CD14-positive monocyte (primary cell): ENCODE measurements around the gene YES1. TPM values are rescaled to one million over a fixed set of nuclear protein-coding genes. Genes with fewer than 3 reads are reported as not detected.

Experiments used
- DNase-seq, 3 donors: peaks; one replicate each; pipeline ENCODE4 v3.0.0-alpha.2; 2011 to 2022
- H2AFZ ChIP-seq: 2 replicates; pipeline ENCODE4 v1.6.0; 2012; ENCODE audit warnings: mild to moderate bottlenecking, low read depth, low read length, inconsistent platforms; ENCODE audit not compliant: insufficient read depth, poor library complexity, severe bottlenecking
- H3K27ac ChIP-seq, 2 donors: 1 replicate in 1 of 2; 2 replicates in 1 of 2; pipeline ENCODE4 v1.5.1; 2012 to 2013; ENCODE audit warnings: low read length in 2 of 2, control low read depth in 1 of 2, inconsistent platforms in 1 of 2, low read depth in 1 of 2, mild to moderate bottlenecking in 1 of 2
- H3K27me3 ChIP-seq, 2 donors: one replicate each; pipeline versions ENCODE4 v1.6.0 to v1.6.1; 2011 to 2013; ENCODE audit warnings: low read length in 2 of 2; ENCODE audit not compliant: control insufficient read depth in 2 of 2, insufficient read depth in 2 of 2
- H3K36me3 ChIP-seq, 2 donors: replicated peaks in 1 of 2; 1 replicate in 1 of 2; 2 replicates in 1 of 2; pipeline versions ENCODE4 v1.5.1 to v1.6.1; 2012 to 2013; ENCODE audit warnings: low read length in 2 of 2, control low read depth in 1 of 2, inconsistent platforms in 1 of 2, mild to moderate bottlenecking in 1 of 2; ENCODE audit not compliant: insufficient read depth in 2 of 2, control insufficient read depth in 1 of 2
- H3K4me1 ChIP-seq, 2 donors: 1 replicate in 1 of 2; 2 replicates in 1 of 2; pipeline versions ENCODE4 v1.5.1 to v1.6.1; 2012 to 2013; ENCODE audit warnings: low read length in 2 of 2, control low read depth in 1 of 2, inconsistent platforms in 1 of 2, mild to moderate bottlenecking in 1 of 2, moderate library complexity in 1 of 2; ENCODE audit not compliant: insufficient read depth in 2 of 2, control insufficient read depth in 1 of 2
- H3K4me2 ChIP-seq: replicated peaks from 2 replicates; pipeline ENCODE3; 2012; ENCODE audit warnings: low read length, moderate library complexity, mild to moderate bottlenecking; ENCODE audit not compliant: poor library complexity, severe bottlenecking; ENCODE audit errors: extremely low read depth
- H3K4me3 ChIP-seq, 3 experiments: fragments of 200-600 bp in 1 of 3; sonication (generic) in 1 of 3; replicated peaks in 1 of 3; 1 replicate in 2 of 3; 2 replicates in 1 of 3; pipeline ENCODE4 v1.5.1; 2011 to 2013; ENCODE audit warnings: low read length in 3 of 3, mild to moderate bottlenecking in 3 of 3, control low read depth in 2 of 3, low read depth in 2 of 3, inconsistent platforms in 1 of 3, moderate library complexity in 1 of 3
- H3K79me2 ChIP-seq: 2 replicates; pipeline ENCODE4 v1.6.0; 2012; ENCODE audit warnings: mild to moderate bottlenecking, control low read depth, inconsistent platforms, low read length, moderate library complexity; ENCODE audit not compliant: insufficient read depth
- H3K9ac ChIP-seq: 2 replicates; pipeline ENCODE4 v1.6.0; 2017; ENCODE audit warnings: low read length, mild to moderate bottlenecking; ENCODE audit not compliant: insufficient read depth, poor library complexity, severe bottlenecking
- H3K9me3 ChIP-seq, 2 donors: replicated peaks in 1 of 2; 1 replicate in 1 of 2; 2 replicates in 1 of 2; pipeline versions ENCODE4 v1.5.1 to v1.6.1; 2012 to 2013; ENCODE audit warnings: low read length in 2 of 2, control low read depth in 1 of 2; ENCODE audit not compliant: control insufficient read depth in 1 of 2, insufficient read depth in 1 of 2
- H4K20me1 ChIP-seq: 2 replicates; pipeline ENCODE4 v1.6.0; 2012; ENCODE audit warnings: mild to moderate bottlenecking, low read length, control low read depth, moderate library complexity; ENCODE audit not compliant: insufficient read depth
- H3K27ac Mint-ChIP-seq, 7 donors: one replicate each; pipeline ENCODE4 v1.8.0; 2020; ENCODE audit warnings: mild to moderate bottlenecking in 7 of 7, mixed read lengths in 7 of 7, moderate library complexity in 6 of 7, inconsistent platforms in 2 of 7
- H3K27me3 Mint-ChIP-seq, 3 donors: one replicate each; pipeline ENCODE4 v1.8.0; 2021 to 2022; ENCODE audit warnings: low read depth in 3 of 3, mild to moderate bottlenecking in 3 of 3, mixed read lengths in 3 of 3, moderate library complexity in 3 of 3, inconsistent platforms in 1 of 3
- H3K36me3 Mint-ChIP-seq, 2 donors: one replicate each; pipeline ENCODE4 v1.8.0; 2020; ENCODE audit warnings: mixed read lengths in 2 of 2, inconsistent platforms in 1 of 2, mild to moderate bottlenecking in 1 of 2
- H3K4me1 Mint-ChIP-seq: one replicate; pipeline ENCODE4 v1.8.0; 2020; ENCODE audit warnings: mild to moderate bottlenecking, mixed read lengths
- H3K4me3 Mint-ChIP-seq, 2 donors: one replicate each; pipeline ENCODE4 v1.8.0; 2020; ENCODE audit warnings: mild to moderate bottlenecking in 2 of 2, mixed read lengths in 2 of 2, moderate library complexity in 1 of 2
- H3K9me3 Mint-ChIP-seq, 7 donors: one replicate each; pipeline ENCODE4 v1.8.0; 2020 to 2022; ENCODE audit warnings: mixed read lengths in 7 of 7, mild to moderate bottlenecking in 6 of 7, moderate library complexity in 6 of 7, inconsistent platforms in 2 of 7
- WGBS: methylation state at CpG from one replicate; pipeline ENCODE4 v1.1.5; 2013; ENCODE audit warnings: missing lambda C conversion rate; ENCODE audit not compliant: insufficient coverage; 5-methylcytosine and 5-hydroxymethylcytosine counted together
- intact Hi-C, 2 donors: fragments of 100-400 bp; cut with micrococcal nuclease; formaldehyde crosslinking; loops; one replicate each; pipeline versions ENCODE4 v1.15.0 to v1.15.1; 2023
- polyA plus RNA-seq, 3 donors: library from polyadenylated mRNA; depleted of rRNA in 1 of 3; unstranded in 2 of 3; stranded (reverse) in 1 of 3; fragments of 300-500 nt in 2 of 3; fragments of >200 nt in 1 of 3; fragmentation: Illumina TruSeq in 2 of 3; gene quantifications; 1 replicate in 2 of 3; 2 replicates in 1 of 3; pipeline ENCODE4 v1.2.3, GENCODE V29; 2012 to 2021
- TF ChIP-seq, protein P1 (sequence below): fragments of 200-600 bp; IDR thresholded peaks from one replicate; pipeline ENCODE4 v1.8.0; 2022; ENCODE audit warnings: antibody characterized with exemption, mild to moderate bottlenecking

Gene YES1
- polyA plus RNA-seq, 3 donors, result not detected

DNA sequence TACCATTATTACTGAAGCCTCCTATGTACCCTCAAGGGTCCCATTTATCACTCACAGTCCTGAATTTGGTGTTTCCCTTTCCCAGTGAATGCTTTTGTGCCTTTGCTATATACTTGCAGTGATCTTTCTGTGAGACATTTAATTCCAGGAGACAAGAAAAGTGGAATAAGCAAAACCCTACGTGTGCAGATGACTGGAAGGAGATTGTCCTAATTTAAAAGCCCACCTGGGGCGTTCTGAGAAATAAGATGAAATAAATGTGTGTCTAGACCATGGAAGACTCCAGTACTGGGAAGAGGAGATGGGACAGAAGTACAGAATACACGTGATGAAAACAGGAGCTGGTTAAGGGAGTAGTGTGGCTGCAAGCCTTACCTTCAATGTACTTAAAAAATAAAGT lies 135.3 kb downstream of the YES1 start:
- H3K36me3 ChIP-seq, result peaks cover 17 to 64% of the 10 kb centered on the region in 2 donors
- H3K27ac ChIP-seq, result no peak overlapping the region

DNA sequence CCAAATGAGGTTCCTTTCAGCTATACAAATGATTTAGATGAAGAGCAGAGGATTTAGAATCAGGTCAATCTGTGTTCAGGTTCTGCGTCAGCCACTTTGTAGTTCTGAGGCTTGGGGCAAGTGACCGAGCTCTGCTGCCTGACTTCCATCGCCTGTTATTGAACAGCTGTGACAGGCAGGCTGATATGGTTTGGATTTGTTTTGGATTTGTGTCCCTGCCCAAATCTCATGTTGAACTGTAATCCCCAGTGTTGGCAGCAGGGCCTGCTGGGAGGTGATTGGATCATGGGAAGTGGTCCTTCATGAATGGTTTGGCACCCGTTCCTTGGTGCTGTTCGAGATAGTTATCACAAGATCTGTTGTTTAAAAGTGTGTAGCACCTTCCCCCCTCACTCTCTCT lies 136.0 kb downstream of the YES1 start:
- H3K9ac ChIP-seq, result no peak overlapping the region
- H3K4me1 ChIP-seq, result no peaks in the 10 kb centered on the region
- H3K79me2 ChIP-seq, result no peaks in the 10 kb centered on the region
- no peaks in the 10 kb centered on the region for H3K27me3 Mint-ChIP-seq
- H2AFZ ChIP-seq, result no peak overlapping the region
- TF ChIP-seq, protein P1, sequence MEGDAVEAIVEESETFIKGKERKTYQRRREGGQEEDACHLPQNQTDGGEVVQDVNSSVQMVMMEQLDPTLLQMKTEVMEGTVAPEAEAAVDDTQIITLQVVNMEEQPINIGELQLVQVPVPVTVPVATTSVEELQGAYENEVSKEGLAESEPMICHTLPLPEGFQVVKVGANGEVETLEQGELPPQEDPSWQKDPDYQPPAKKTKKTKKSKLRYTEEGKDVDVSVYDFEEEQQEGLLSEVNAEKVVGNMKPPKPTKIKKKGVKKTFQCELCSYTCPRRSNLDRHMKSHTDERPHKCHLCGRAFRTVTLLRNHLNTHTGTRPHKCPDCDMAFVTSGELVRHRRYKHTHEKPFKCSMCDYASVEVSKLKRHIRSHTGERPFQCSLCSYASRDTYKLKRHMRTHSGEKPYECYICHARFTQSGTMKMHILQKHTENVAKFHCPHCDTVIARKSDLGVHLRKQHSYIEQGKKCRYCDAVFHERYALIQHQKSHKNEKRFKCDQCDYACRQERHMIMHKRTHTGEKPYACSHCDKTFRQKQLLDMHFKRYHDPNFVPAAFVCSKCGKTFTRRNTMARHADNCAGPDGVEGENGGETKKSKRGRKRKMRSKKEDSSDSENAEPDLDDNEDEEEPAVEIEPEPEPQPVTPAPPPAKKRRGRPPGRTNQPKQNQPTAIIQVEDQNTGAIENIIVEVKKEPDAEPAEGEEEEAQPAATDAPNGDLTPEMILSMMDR, result no peak
- DNase-seq, result no peak
- no peak overlapping the region for H3K4me3 ChIP-seq
- H3K9me3 ChIP-seq, result no peaks in the 10 kb centered on the region
- no peaks in the 10 kb centered on the region for H3K4me1 Mint-ChIP-seq
- H3K36me3 ChIP-seq, result peaks cover 17 to 67% of the 10 kb centered on the region in 2 donors
- intact Hi-C loops, result no loop called here
- H3K27me3 ChIP-seq, result no peaks in the 10 kb centered on the region
- H4K20me1 ChIP-seq, result no peaks in the 10 kb centered on the region
- H3K27ac ChIP-seq, result no peak overlapping the region
- H3K9me3 Mint-ChIP-seq, result no peaks in the 10 kb centered on the region
- H3K27ac Mint-ChIP-seq, result peak overlapping the region in 3 of 7 donors; percentile 7 to 69 (median 37)
- H3K36me3 Mint-ChIP-seq, result peaks cover 52 to 59% of the 10 kb centered on the region in 2 donors
- WGBS, result 94% methylated on average over 3 of the region's 5 CpGs
- H3K4me2 ChIP-seq, result no peak overlapping the region
- H3K4me3 Mint-ChIP-seq, result no peak overlapping the region

More for the DNA sequence above, 135.3 kb downstream of the YES1 start:
- Histone ChIP-seq H3K4me3 (no peak overlapping the region), H3K9ac (no peak overlapping the region), H3K4me2 (no peak overlapping the region), H2AFZ (no peak overlapping the region), H3K27me3 (no peaks in the 10 kb centered on the region), H4K20me1 (no peaks in the 10 kb centered on the region), H3K4me1 (no peaks in the 10 kb centered on the region), H3K9me3 (no peaks in the 10 kb centered on the region), H3K79me2 (no peaks in the 10 kb centered on the region)
- H3K9me3 Mint-ChIP-seq, result no peaks in the 10 kb centered on the region
- no peak for DNase-seq
- H3K36me3 Mint-ChIP-seq, result peaks cover 48 to 57% of the 10 kb centered on the region in 2 donors
- intact Hi-C loops, result no loop called here
- TF ChIP-seq, protein P1, result no peak
- H3K27me3 Mint-ChIP-seq, result no peaks in the 10 kb centered on the region
- no peak overlapping the region for H3K27ac Mint-ChIP-seq
- no peak overlapping the region for H3K4me3 Mint-ChIP-seq
- no peaks in the 10 kb centered on the region for H3K4me1 Mint-ChIP-seq
- WGBS, result 100% methylated on average over 2 of the region's 3 CpGs
